NCI-H146 (cell line): Measurements from ENCODE around the gene OR52N2.

Experiments used
- DNase-seq: peaks from one replicate; lab custom pipeline; 2025; lab: John Stamatoyannopoulos, UW

Gene OR52N2

DNA sequence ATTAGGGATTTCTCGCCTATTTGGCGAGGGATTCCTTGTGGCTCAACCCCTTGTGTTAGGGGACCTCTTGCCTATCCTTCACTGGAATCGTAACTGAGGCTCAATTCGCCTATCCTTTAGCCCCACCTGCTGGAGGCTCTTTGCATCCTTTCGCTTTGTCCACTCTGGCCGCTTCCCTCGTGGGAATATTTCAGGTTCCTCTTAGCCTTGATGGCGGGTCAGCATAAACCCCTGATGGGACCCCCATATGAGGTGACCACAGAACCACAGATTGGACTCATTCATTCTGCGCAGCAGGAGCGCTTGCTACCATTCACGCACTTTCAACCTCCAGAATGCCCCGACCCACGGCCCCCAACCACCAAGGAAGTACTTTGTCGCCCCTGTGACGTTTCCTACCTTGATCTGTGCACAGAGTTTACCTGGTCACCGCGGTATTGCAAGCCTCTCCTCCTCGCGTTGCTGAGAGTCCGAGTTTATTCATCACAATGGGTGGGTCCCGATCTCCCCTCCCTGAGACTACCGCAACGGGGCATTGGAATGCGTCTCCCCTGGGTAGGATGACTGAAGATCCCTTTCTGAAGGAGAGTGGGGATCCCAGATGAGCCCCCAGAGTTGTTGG is at the start of gene OR52N2:
Gene OR52N2 (plus strand): TSS at position 425 of the 622 bp plus-strand sequence. CDS start 11,412 bp downstream, outside the sequence.
- peak; percentile 43 for DNase-seq

DNA sequence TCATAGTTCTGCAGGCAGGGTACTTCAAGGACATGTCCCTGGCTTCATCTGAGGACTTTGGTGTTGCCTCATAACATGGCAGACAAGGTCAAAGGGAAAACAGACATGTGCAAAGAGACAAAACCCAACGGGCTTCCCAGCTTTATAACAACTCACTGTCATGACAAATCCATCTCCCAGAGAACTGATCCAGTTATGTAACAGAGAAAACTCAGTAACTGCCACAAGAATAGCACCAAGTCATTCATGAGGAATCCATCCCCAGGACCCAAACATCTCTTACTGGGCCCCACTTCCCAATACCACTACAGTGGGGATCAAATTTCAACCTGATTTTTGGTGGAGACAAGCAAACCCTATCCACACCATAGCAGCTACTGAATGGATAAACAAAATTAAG is 41.7 kb upstream of the OR52N2 start:
- no peak for DNase-seq

DNA sequence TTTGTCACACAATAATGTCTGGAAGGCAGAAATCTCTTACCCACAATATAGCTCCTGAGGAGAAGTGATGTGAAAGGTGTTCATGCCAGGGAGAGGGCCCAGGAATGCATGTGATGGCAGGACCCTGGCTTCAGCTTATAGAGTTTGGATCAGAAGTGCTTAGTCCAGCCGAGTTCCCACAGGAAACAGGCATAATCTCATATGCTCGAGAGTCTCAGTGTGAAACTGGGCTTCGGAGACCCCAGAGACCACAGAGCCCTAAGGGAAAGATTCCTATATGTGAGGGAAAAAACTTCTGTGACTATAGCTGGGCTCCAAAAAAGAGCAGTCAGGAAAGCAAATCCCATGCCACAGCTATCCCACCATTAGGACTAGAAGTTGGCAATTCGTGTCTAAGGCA is 25.5 kb upstream of the OR52N2 start, which contains the start of gene OR52N5:
Gene OR52N5 (minus strand): TSS at position 101 of the 400 bp plus-strand sequence. CDS start 4,721 bp downstream, outside the sequence.
- DNase-seq: no peak

DNA sequence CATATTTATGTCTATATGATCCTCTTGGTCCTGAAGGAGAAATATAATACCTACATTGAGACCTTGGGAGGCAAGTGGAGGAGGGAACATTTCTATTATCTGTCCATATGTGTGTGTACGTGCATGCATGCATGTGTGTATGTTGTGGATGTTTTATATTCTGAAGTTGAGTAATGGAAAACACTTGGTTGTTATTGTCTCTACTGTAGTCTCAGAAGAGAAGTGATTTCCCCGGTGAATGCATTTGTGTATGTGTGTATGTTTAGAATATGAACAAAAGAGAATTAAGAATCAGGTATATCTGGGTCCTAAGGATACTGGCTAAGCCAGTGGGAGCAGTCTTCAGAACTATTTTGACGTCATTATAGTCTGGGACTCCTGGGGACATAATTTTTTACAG is 17.6 kb upstream of the OR52N2 start, which contains the start of gene OR52N1:
Gene OR52N1 (minus strand): TSS at position 101 of the 400 bp plus-strand sequence. CDS start 2,449 bp downstream, outside the sequence.
- DNase-seq: no peak

DNA sequence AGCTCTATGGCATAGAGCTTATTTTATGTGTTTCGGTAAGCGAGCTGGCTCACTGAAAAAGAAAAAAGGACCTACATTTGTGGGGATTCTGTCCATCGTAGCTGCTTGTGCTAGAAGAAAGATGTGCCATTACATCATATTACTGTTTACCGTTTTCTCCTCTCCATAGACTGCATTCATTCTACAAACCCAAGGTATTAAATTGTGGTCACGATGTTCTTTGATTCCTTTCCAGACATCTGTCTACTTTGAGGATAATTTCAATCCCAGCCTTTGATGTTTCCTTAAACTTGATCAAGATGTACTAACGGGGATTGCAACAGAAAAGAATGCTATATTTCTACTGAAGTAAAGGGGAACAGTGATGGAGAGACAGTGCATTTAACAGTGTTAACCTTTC is 12.2 kb upstream of the OR52N2 start:
- no peak for DNase-seq

DNA sequence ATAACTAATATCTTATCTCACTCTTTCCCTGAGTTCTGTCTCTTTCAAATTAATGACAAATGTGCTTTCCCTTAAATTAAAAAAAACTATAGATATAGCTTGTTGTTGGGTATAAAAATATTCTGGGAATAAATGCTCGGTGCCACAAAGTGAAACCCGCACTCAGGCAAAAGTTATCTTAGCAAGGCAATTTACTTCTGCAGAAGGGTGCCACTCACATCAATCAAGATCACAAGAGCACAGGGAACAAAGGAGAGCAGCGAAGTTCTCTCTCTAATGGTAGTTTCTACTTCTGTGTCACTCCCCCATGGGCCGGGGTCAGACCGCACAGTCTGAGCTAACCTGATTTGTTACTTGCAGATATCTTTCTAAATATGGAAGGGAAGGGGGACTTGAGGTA is 4.7 kb upstream of the OR52N2 start:
- DNase-seq: no peak

DNA sequence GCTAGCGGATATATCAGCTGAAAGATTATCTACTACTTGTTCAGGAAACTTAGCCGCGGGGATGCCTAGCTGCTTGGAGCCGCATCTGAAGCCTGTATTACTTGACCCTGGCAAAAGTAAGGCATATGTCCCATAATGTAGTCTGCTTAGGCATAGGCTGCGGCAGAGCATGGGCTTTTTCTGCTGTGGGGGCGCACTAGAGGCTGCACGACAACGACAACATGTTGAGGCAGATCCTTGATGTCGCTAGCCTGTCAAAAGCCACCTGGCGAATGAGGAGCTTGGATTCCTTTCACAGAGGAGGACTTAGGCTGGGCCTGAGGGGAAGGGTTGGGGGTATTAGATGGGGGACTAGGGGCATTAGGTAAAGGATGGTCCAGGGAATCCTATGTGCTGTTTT is 1.1 kb upstream of the OR52N2 start:
- no peak for DNase-seq

DNA sequence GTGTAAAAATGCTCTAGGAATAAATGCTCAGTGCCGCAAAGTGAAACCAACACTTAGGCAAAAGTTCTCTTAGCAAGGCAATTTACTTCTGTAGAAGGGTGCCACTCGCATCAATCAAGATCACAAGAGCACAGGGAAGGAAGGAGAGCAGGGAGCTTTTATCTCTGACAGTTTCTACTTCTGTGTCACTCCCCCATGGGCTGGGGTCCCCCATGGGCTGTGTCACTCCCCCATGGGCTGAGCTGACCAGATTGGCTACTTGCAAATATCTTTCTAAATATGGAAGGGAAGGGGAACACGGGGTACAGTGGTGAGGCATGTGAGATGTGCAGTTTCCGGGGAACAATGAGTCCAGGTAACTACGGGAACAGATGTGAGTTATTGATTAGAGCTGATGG is 397 bp downstream of the OR52N2 start:
- DNase-seq: no peak

DNA sequence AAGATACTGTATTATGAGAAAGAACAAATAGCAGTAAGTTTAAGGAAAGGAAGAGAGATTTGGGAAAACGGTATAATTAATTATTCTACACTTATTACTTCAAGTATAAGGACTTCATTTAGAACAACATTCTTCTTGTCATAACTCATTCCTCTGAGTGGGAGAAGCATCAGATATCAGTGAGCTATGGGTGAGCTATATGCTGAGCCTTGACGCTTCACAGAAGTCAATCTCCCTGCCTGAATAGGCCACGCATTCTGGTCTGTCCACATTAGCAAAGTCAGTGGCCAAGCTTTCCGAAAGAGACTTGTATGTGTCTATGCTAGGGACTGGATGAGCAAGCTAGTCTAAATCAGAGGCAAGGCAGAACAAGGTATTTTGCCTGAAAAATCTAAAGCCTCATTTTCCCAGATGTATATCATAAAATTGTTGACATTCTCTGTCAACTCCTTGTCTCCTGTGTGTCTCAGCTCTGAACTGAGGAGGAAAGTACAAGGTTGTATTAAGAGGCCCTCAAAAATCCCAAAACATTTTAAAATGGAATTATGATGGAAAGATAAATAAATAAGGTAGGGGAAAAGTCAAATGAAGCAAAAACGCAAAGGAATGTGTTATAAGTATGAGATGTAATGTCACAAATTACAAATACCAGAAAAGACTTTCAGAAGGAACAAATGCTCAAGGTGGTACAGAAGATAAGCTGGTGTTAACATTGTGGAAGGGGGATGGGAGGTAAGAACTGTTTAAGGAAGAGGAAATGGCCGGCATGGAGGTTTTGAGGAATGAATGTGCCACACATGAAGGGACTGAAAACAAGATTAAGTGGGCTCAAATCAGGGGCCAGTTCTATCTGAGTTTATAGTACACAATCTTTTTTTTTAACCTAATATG is 1.4 kb downstream of the OR52N2 start:
- DNase-seq: no peak

DNA sequence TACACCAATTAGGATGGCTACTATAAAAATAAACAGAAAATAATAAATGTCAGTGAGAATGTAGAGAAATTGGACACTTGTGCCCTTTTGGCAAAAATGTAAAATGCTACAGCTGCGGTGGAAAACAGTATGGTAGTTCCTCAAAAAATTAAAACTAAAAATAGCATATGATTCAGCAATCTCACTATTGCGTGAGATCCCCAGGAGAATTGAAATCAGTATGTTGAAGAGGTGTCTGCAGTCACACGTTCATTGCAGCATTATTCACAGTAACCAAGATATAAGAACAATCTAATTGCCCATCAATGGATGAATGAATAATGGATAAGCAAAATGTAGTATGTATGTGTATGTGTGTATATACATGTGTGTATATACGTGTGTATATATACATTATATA is 6.8 kb downstream of the OR52N2 start:
- DNase-seq: no peak

DNA sequence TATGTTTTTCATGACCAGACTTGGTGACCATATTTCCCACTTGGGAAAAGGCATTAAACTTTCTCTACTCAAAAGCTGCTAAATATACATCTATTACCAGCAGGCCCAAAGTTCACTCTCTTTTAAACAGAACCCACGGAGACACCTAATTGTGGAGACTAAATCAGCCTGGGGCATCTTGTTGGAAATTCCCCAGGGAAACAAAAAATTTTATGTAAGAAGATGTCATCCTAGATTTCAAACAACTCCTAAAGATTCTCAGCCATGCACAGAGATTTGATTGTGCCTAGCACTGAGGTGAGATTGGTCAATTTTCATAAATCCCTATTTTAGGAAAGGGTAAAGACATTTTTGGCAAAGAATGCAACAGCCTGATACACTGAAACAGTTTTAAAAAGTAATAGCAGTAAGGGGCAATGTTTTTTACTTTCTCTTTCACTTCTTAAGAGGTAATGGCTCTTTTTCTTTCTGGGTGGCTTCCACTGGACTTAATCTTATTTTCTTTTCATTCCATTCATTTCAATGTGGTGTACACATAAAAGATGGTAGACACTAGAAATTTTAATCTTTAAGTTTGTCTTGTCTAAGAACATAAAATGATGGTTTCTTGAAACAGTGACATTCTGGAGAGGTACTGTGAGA is 9.6 kb downstream of the OR52N2 start:
- no peak for DNase-seq

DNA sequence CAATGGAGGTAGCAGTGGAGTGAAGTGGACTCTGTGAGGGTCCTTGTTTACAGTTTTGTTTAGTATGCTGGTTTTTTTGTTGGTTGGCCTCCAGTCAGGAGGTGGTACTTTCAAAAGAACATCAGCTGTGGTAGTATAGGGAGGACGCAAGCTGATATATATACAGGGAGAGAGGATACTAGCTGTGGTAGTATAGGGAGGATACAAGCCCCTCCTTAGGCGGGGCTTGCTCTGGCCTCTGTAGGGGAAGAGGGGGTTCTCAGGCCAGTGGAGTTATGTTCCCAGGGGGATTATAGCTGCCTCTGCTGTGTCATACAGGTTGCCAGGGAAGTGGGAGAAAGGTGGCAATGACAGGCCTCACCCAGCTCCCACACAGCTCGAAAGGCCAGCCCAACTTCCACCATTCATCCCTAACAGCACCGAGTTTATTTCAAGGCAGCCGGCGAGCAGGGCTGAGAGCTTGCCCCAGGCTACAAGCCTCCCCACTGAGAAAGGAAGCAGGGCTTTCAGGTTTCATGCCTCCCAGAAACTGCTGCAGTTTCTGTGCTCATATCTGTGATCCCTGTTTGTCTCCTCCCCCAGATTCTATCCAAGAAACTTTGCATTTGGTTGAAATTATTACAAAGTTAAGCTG is 22.6 kb downstream of the OR52N2 start:
- no peak for DNase-seq

DNA sequence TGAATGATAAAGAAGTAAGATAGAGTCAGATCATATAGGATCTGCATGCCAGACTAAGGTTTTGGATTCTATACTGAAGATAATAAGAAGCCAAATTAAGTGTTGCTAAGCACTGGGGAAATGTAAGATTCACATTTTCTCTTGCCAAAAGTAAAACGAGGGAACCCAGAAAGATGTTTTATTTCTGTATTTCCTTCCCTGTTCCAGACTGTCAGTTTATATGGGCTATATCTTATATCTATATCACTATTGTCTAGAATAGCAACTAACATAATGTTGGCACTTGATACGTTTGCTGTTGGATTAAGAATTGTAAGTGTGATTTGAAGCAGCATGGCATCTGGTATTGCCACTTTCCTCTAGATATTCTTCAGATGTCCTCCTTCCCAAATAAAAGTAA is 24.7 kb downstream of the OR52N2 start:
- no peak for DNase-seq

DNA sequence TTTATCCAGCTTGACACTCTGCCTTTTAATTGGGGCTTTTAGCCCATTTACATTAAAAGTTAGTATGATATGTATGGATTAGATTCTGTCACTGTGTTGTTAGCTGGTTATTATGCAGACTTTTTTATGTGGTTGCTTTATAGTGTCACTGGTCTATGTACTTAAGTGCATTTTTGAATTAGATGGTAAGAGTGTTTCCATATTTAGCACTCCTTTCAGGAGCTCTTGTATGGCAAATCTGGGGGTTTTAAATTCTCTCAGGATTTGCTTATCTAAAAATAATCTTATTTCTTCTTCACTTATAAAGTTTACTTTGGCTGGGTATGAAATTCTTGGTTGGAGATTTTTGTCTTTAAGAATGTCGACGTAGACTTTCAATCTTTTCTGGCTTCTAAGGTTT is 29.0 kb downstream of the OR52N2 start:
- no peak for DNase-seq

DNA sequence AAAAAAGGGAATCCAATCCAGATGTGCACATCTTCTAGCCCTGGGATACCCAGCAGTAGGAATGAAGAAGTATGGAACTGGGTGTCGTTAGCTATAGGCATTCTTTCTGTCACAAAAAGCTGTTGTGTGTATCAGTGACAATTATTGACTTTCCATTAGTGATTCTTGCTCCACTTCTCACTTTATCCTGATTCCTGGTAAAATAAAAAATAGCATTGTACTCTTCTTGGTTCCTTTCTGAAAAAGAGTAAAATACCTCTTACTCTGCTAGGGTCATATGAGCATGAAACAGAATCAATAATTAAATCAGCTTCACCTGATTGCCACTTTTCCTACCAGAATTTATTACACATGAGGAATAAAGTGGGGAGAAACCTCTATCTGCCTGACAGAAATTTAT is 33.1 kb downstream of the OR52N2 start, which contains the start of gene OR52E6:
Gene OR52E6 (minus strand): TSS at position 101 of the 400 bp plus-strand sequence. CDS start 0 bp downstream, at position 101.
- DNase-seq: no peak

DNA sequence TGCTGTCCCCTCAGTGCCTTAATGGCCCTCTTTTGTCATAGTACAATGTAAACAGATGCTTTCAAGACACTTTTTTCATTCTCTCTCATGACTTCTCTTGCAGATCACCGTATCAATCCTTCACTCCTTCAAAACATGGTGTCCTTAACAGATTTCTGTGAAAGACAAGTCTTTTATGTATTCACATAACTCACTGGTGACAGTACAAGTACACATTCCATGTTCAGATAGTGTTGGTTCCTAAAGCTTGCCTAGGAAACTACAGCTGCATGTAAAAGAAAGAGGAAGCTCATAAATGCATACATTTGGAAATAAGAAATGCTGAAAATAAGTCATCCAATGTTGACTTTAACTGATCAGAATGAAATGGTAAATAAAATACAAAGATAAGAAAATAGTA is 38.0 kb downstream of the OR52N2 start:
- DNase-seq: no peak

DNA sequence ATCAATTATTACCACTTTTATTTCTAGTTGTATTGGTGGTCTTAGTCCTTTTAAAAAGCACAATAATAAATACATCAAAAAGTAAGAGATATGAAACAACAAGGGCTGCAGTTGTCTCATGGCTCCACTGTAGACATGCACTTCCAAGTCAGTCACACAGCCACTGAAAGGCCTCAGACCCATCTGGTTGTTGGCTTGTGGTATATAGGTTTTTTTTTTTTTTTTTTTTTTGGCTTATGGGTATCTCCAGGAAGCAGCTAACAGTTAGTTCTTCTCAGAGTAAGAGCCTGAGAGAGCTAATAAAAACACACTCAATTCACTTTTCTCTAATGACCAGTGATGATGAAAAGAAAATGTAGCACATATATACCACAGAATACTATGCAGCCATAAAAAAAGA is 39.0 kb downstream of the OR52N2 start:
- DNase-seq: no peak

DNA sequence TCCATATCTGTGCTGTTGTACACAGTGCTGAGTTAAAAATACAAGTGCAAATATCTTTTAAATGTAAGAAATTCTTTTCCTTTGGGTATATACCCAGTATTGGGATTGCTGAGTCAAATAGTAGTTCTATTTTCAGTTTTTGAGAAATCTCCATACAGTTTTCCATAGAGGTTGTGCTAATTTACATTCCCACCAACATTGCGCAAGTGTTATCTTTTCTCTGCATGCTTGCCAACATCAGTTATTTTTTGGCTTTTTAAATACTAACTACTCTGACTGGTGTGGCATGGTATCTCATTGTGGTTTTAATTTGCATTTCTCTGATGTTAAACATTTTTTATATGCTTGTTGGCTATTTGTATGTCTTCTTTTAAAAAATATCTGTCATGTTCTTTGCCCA is 42.3 kb downstream of the OR52N2 start:
- no peak for DNase-seq

DNA sequence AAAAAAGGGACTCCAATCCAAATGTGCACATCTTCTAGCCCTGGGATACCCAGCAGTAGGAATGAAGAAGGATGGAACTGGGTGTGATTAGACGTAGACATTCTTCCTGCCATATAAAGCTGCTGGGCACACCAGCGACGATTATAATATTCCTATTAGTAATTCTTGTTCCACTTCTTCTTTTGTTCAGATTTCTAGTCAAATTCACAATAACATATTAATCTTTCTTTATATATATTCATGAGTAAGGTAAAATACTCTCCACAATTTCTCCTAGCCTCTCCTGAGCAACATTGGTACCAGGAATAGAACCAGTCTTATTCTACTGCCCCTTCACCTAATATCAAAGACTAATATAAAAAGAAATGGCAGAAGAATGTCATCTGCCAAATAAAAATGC is 48.9 kb downstream of the OR52N2 start, which contains the start of gene OR52E8:
Gene OR52E8 (minus strand): TSS at position 101 of the 400 bp plus-strand sequence. CDS start 0 bp downstream, at position 101.
- DNase-seq: no peak

DNA sequence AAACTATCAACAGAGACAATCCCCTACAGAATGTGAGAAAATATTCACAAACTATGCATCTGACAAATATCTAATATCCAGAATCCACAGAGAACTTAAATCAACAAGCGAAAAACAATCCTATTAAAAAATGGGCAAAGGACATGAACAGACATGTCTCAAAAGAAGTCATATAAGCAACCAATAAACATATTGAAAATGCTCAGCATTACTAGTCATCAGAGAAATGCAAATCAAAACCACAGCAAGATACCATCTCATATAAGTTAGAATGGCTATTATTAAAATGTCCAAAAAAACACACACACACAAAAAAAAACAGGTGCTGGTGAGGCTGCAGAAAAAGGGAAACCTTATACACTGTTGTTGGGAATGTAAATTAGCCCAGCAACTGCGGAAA is 57.1 kb downstream of the OR52N2 start:
- no peak for DNase-seq
